ENCODE results near the gene DRGX.

- TF ChIP-seq, protein P1, sequence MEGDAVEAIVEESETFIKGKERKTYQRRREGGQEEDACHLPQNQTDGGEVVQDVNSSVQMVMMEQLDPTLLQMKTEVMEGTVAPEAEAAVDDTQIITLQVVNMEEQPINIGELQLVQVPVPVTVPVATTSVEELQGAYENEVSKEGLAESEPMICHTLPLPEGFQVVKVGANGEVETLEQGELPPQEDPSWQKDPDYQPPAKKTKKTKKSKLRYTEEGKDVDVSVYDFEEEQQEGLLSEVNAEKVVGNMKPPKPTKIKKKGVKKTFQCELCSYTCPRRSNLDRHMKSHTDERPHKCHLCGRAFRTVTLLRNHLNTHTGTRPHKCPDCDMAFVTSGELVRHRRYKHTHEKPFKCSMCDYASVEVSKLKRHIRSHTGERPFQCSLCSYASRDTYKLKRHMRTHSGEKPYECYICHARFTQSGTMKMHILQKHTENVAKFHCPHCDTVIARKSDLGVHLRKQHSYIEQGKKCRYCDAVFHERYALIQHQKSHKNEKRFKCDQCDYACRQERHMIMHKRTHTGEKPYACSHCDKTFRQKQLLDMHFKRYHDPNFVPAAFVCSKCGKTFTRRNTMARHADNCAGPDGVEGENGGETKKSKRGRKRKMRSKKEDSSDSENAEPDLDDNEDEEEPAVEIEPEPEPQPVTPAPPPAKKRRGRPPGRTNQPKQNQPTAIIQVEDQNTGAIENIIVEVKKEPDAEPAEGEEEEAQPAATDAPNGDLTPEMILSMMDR (IDR thresholded peaks at IDR 0.05): no peak
- TF ChIP-seq EZH2 (IDR thresholded peaks at IDR 0.05; ENCODE audit: borderline replicate concordance, insufficient read depth, low read depth, low read length, poor library complexity, severe bottlenecking): no peak
Observed at GRCh38 chr10:49407151-49407550, 11.3 kb upstream of the DRGX start.

All from B cell (primary cell).